Stomach (tissue), 9 donors: Measurements from ENCODE around the gene RHO. TPM values are rescaled to one million over a fixed set of nuclear protein-coding genes. Genes with fewer than 3 reads are reported as not detected.

Experiments
- DNase-seq, 2 donors: peaks; one replicate each; pipeline versions ENCODE4 v3.0.0 to v3.0.0-alpha.2; 2013 to 2019
- H3K27ac ChIP-seq, 5 donors: fragments of 200-600 bp in 4 of 5; sonication (generic) in 4 of 5; one replicate each; pipeline ENCODE4 v1.5.1; 2013 to 2019; ENCODE audit warnings: mild to moderate bottlenecking in 1 of 5, moderate library complexity in 1 of 5
- H3K27me3 ChIP-seq, 3 donors: fragments of 200-600 bp; sonication (generic); one replicate each; pipeline ENCODE4 v1.5.1; 2017 to 2019; ENCODE audit warnings: mixed run types in 1 of 3
- H3K36me3 ChIP-seq, 4 donors: fragments of 200-600 bp; sonication (generic); 1 replicate in 3 of 4; 2 replicates in 1 of 4; pipeline ENCODE4 v1.5.1; 2016 to 2019
- H3K4me1 ChIP-seq, 4 donors: fragments of 200-600 bp; sonication (generic); one replicate each; pipeline ENCODE4 v1.5.1; 2016 to 2019
- H3K4me3 ChIP-seq, 4 donors: fragments of 200-600 bp; sonication (generic) in 3 of 4; one replicate each; pipeline ENCODE4 v1.5.1; 2016 to 2019; ENCODE audit warnings: mild to moderate bottlenecking in 1 of 4
- H3K9me3 ChIP-seq, 4 donors: fragments of 200-600 bp; sonication (generic); one replicate each; pipeline ENCODE4 v1.5.1; 2016 to 2019
- EP300 ChIP-seq: sonication (generic); formaldehyde crosslinking; IDR thresholded peaks from one replicate; pipeline ENCODE4 v1.6.1; 2017; ENCODE audit warnings: antibody characterized with exemption
- POLR2A ChIP-seq, 4 donors: fragments of 450-650 bp; IDR thresholded peaks; one replicate each; pipeline ENCODE4 v1.6.1; 2016; ENCODE audit warnings: antibody characterized with exemption in 4 of 4, control low read depth in 2 of 4, mild to moderate bottlenecking in 1 of 4, moderate library complexity in 1 of 4
- POLR2AphosphoS5 ChIP-seq, 3 donors: sonication (generic); formaldehyde crosslinking; IDR thresholded peaks; one replicate each; pipeline ENCODE4 v1.6.1; 2016; ENCODE audit warnings: antibody characterized with exemption in 3 of 3
- WGBS, 5 donors: extraction: QIAGEN DNeasy Blood & Tissue Kit in 3 of 5; methylation state at CpG; one replicate each; pipeline versions ENCODE4 v1.1.5 to v1.1.7; 2013 to 2018; 5-methylcytosine and 5-hydroxymethylcytosine counted together
- intact Hi-C: fragments of 100-400 bp; cut with DNase I; formaldehyde crosslinking; loops from one replicate; pipeline ENCODE4 v1.15.1; 2023; ENCODE audit warnings: low total_unique reads
- polyA plus RNA-seq, 3 donors: library from polyadenylated mRNA; stranded (reverse); fragments of 200-250 nt; gene quantifications; one replicate each; pipeline ENCODE4 v1.2.3, GENCODE V29; 2013
- total RNA-seq, 5 donors: library from RNA; depleted of rRNA; stranded (reverse); fragments of >200 nt; gene quantifications; one replicate each; pipeline versions ENCODE4 v1.1.0 to v1.2.3, GENCODE V29; 2014 to 2016
- TF ChIP-seq, protein P1 (sequence below), 7 experiments: fragments of 450-650 bp in 4 of 7; fragments of 200-600 bp in 3 of 7; sonication (generic) in 3 of 7; IDR thresholded peaks; one replicate each; pipeline ENCODE4 v1.5.1; 2016 to 2019; ENCODE audit warnings: antibody characterized with exemption in 7 of 7, control low read depth in 2 of 7, mild to moderate bottlenecking in 1 of 7
- donor health status: healthy with polysubstance abuse.
- donor health status: Bipolar disorder and iron deficiency.
- donor health status: healthy.

The RHO gene
- total and polyA plus RNA-seq, 8 donors: not detected

DNA sequence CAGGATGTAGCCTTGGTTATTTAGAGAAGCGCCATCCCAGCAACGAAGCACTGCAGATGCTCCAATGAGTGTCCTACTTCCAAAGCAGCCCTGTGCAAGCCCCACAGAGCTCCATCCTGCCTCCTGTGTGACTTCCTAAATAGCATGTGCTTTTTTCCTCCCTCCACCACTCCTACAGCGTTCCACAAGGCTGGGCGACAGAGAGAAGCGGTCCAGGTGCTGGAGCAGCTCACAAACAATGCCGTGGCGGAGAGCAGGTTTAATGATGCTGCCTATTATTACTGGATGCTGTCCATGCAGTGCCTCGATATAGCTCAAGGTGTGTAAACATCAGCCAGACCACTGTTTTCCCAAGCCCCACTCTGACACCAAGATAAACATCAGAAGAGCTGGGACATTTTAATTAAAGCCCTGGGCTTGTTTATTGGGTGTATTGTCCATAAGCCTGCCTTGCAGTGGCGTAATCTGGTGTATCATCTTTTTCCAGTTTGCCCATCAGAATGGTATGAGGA is 22.2 kb upstream of the RHO start:
- intact Hi-C loops: no loop called here
- no peaks in the 10 kb centered on the region for H3K27me3 ChIP-seq
- H3K36me3 ChIP-seq: peaks cover 22 to 96% (median 94%) of the 10 kb centered on the region in 4 donors
- no peaks in the 10 kb centered on the region for H3K9me3 ChIP-seq
- no peak overlapping the region for H3K27ac ChIP-seq
- DNase-seq: no peak
- no peak overlapping the region for H3K4me3 ChIP-seq
- WGBS, 5 donors: 79 to 84% (median 81%) methylated on average over 9 of the region's 9 CpGs
- TF ChIP-seq POLR2AphosphoS5 (IDR thresholded peaks at IDR 0.05) (no peak), POLR2A (IDR thresholded peaks at IDR 0.05) (no peak), EP300 (no peak)
- TF ChIP-seq, protein P1, sequence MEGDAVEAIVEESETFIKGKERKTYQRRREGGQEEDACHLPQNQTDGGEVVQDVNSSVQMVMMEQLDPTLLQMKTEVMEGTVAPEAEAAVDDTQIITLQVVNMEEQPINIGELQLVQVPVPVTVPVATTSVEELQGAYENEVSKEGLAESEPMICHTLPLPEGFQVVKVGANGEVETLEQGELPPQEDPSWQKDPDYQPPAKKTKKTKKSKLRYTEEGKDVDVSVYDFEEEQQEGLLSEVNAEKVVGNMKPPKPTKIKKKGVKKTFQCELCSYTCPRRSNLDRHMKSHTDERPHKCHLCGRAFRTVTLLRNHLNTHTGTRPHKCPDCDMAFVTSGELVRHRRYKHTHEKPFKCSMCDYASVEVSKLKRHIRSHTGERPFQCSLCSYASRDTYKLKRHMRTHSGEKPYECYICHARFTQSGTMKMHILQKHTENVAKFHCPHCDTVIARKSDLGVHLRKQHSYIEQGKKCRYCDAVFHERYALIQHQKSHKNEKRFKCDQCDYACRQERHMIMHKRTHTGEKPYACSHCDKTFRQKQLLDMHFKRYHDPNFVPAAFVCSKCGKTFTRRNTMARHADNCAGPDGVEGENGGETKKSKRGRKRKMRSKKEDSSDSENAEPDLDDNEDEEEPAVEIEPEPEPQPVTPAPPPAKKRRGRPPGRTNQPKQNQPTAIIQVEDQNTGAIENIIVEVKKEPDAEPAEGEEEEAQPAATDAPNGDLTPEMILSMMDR (IDR thresholded peaks at IDR 0.05): no peak
- no peaks in the 10 kb centered on the region for H3K4me1 ChIP-seq

DNA sequence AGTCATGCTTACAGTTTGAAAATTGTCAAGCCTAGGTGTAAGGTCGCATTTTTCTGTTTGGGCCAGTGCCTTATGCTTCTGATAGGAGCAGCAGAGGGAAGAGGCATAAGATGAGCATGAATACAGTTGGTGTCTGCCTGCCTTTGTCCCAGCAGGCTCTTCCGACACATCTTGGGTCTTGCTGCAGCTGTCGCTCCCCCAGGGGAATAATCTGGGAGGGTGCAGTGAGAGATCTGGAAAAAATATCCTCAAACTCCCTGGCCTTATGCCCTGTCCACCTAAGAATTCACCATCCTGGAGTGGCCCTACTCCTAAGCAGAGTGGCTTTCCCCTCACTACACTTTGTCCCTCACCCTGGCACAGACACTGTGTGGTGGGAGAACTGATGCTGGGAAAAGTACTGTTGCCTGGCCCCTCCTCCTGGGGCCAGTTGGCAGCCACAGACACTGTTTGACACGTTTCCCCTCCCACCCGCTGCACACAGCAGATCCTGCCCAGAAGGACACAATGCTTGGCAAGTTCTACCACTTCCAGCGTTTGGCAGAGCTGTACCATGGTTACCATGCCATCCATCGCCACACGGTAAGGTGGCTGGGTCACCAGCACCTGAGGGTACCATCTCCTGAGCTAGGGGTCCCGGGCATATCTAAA is 21.1 kb upstream of the RHO start:
- Histone ChIP-seq H3K36me3 (peaks cover 22 to 98% (median 93%) of the 10 kb centered on the region in 4 donors), H3K4me1 (no peaks in the 10 kb centered on the region), H3K27me3 (no peaks in the 10 kb centered on the region), H3K27ac (no peak overlapping the region), H3K9me3 (no peaks in the 10 kb centered on the region), H3K4me3 (no peak overlapping the region)
- intact Hi-C loops: no loop called here
- WGBS, 5 donors: 72 to 79% (median 77%) methylated on average over 7 to 9 of the region's 9 CpGs
- DNase-seq: no peak
- no peak for TF ChIP-seq EP300
- TF ChIP-seq, protein P1 (IDR thresholded peaks at IDR 0.05): no peak
- TF ChIP-seq POLR2A (IDR thresholded peaks at IDR 0.05): no peak
- no peak for TF ChIP-seq POLR2AphosphoS5 (IDR thresholded peaks at IDR 0.05)

DNA sequence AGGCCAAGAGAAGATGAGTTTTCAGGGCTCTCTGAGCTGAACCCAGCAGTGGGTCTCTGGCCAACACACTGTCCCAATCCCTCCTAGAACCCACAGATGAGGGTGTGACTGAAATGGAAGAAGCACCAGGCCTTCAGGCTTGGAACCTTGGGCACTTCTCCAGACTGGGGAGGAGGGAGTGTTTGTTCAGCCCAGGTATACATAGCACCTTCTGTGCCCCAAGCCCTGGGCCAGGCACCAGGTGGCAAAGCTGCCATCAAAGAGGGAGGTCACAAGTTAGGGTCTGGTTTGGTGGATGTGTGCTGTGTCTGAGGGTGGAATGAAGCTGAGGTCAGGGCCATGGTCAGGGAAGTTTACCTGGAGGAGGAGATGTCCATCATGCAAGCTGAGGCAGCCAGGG is 15.8 kb upstream of the RHO start:
- no peak overlapping the region for H3K27ac ChIP-seq
- H3K27me3 ChIP-seq: no peaks in the 10 kb centered on the region

DNA sequence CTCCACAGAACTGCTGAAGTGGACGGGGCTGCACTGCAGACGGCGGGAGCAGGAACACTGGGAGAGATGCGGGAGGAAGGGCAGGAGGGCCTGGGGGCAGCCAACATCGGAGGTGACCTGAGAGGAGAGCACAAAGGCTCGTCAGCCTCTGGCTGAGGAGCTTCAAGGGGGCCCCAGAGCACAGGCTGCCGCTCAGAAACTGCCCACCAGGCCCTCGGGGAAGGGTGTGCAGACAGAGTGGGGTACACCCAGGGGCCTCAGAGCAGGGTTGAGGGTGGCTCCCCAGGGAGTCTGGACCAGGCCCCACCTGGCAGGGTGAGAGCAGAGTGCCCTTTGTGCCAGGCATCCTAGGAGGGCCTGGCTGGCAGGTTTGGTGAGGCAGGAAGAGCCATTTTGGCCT is 14.7 kb upstream of the RHO start:
- 87 to 95% (median 93%) methylated on average over 8 of the region's 8 CpGs for WGBS, 5 donors
- peaks cover 14 to 95% (median 87%) of the 10 kb centered on the region in 4 donors for H3K36me3 ChIP-seq
- no peaks in the 10 kb centered on the region for H3K4me1 ChIP-seq
- TF ChIP-seq POLR2A (IDR thresholded peaks at IDR 0.05): no peak
- TF ChIP-seq, protein P1 (IDR thresholded peaks at IDR 0.05): no peak
- no peak for TF ChIP-seq EP300
- TF ChIP-seq POLR2AphosphoS5 (IDR thresholded peaks at IDR 0.05): no peak
- no peak for DNase-seq
- intact Hi-C loops: no loop called here
- no peaks in the 10 kb centered on the region for H3K27me3 ChIP-seq
- no peak overlapping the region for H3K27ac ChIP-seq
- no peaks in the 10 kb centered on the region for H3K9me3 ChIP-seq
- no peak overlapping the region for H3K4me3 ChIP-seq

More for the DNA sequence above, 15.8 kb upstream of the RHO start:
- Histone ChIP-seq H3K9me3 (no peaks in the 10 kb centered on the region), H3K4me1 (no peaks in the 10 kb centered on the region), H3K4me3 (no peak overlapping the region), H3K36me3 (peaks cover 11 to 92% (median 85%) of the 10 kb centered on the region in 4 donors)
- DNase-seq: no peak
- intact Hi-C loops: no loop called here
- TF ChIP-seq, protein P1 (IDR thresholded peaks at IDR 0.05): no peak
